Activated CD4-positive, CD25-positive, alpha-beta regulatory T cell (primary cell): Measurements from ENCODE around the gene PLPP6.

Source experiments
- DNase-seq, 4 experiments: peaks; one replicate each; lab custom pipeline; 2025; lab: John Stamatoyannopoulos, UW

PLPP6 gene

DNA sequence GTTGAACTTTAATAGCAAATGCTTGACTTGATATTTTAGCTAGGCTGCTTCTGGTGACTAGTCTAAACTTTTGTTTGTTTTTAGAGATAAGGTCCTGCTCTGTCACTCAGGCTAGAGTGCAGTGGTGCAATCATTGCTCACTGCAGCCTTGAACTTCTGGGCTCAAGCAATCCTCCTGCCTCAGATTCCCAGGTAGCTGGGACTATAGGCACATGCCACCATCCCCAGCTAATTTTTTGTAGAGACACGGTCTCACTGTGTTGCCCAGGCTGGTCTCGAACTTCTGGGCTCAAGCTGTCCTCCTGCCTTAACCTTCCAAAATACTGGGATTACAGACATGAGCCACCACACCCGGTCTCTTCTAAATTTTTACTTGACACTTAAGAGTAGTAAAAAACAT lies 38.0 kb downstream of the PLPP6 start:
- no peak for DNase-seq

DNA sequence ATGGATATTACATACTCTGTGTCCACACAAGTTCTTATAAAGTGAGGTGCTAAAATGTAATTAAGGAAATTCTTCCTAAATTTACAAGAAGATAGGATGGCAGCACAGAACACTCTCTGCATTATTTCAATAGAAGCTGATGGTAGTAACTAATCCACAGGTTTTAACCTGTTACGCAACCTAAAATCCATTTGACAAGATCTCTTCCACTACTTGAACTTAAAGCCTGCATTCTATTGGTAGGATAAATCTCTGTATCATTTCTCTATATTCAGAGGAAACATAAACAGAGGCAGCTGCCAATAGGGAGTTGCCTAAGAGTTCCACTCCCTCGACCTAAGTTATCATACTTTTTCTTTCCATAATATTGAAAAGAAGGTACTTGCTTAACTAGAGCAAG lies 38.8 kb downstream of the PLPP6 start:
- DNase-seq, result no peak

DNA sequence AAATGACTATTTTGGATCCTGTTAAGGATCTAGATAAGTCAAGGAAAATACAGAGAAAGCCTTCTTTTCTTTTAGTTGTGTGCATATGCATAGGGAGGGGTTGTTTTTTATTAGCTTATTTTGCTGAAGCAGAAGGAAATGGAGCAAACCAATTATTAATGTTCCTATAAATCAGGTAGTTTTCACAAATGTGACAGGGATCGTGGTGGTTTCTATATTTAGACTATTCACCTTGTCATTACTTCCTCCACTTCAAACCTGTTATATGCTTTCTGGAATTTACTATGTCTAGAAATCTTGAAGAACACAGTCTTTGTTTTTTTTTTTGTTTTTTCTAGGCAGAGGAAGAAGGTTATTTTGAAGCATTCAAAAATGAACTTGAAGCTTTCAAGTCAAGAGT lies 39.4 kb downstream of the PLPP6 start:
- no peak for DNase-seq

DNA sequence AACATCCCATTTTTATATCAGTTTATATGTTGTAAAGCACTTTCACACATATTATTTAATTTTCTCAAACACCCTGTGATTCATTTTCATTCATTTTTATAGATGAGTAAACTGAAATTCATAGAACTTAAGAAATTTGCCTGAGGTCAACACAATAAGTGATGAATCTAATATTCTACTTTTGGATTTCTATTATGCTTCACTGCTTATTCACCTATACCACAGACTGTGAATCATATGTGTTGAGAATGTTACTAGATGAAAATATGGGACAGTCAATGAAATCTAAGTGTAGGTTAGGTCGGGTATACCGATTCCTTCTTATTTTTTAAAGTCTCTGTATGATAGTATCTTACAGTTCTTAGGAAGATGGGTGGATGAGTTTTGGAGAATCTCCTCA lies 42.0 kb downstream of the PLPP6 start:
- no peak for DNase-seq

DNA sequence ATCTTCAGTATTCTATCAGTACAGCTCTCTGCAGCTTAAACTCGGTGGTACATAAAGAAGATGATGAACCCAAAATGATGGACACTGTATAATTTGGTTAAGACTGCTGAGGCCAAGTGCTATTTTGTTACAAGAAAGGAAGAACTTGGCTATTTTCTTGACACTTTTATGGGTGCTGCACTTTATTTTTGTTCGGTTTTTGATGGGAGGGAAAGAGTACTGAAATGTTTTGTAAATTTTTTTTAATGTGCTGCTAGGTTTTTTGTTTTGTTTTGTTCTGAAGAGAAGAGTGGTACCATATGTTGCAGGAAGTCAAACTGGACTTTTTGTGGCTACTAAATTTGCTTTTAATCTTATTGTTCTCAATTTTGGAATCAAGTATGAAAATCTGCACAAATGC lies 43.9 kb downstream of the PLPP6 start:
- no peak for DNase-seq

DNA sequence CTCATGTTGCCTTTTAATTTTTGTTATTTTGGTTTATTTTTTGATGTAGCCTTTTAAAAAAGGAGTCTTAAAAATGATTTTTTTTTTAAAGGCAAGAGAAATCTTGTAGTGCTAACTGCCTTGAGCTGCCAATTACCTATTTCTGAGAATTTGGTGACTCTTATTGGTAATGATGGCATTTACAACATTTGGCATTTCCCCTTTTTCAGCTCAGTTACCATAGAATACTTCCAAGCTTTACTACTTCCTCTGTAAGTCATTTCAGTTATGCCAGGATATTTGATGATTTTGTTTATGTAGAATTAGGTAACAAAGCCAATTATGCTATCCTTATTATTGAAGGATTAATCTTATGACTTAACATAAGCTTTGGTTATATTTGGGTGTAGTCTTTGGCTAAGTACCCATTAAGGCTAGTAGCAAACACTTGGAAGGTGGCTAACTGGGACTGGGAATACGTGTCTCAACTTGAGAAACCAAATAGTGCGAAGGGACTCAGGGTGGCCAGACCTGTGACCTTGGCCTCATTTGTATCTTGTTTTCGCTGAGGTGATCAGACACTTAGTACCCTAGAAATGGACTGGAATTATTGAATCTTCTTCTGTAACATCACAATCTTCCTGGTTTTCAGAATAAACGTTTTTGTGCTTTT lies 45.0 kb downstream of the PLPP6 start:
- no peak for DNase-seq

DNA sequence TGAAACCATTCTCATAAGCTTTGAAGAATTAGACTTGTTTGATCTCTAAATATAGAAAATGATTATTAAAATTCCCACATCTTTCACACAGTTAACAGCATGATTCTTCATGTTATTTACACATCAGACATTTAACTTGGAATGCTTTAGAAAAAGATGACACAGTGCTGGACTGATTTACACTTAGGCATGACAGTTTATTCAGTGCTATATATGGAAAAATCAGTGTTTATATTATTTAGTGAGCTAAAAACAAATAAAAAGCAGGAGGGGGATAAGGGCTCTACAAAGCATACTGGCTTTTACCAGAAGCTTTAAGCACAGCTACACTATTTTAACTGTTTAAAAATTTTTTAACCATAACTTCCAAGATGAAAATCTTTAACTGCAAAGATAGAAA lies 47.3 kb downstream of the PLPP6 start:
- DNase-seq, result no peak

DNA sequence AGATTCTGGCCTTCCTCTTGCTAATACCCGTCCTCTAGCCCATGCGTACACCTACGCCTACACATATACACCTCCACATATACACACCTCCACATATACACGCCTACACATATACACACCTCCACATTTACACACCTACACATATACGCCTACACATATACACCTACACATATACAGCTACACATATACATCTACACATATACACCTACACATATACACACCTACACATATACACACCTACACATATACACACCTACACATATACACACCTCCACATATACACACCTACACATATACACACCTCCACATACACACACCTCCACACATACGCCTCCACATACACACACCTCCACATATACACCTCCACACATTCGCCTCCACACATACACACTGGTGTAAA lies 51.8 kb downstream of the PLPP6 start:
- DNase-seq, result no peak

DNA sequence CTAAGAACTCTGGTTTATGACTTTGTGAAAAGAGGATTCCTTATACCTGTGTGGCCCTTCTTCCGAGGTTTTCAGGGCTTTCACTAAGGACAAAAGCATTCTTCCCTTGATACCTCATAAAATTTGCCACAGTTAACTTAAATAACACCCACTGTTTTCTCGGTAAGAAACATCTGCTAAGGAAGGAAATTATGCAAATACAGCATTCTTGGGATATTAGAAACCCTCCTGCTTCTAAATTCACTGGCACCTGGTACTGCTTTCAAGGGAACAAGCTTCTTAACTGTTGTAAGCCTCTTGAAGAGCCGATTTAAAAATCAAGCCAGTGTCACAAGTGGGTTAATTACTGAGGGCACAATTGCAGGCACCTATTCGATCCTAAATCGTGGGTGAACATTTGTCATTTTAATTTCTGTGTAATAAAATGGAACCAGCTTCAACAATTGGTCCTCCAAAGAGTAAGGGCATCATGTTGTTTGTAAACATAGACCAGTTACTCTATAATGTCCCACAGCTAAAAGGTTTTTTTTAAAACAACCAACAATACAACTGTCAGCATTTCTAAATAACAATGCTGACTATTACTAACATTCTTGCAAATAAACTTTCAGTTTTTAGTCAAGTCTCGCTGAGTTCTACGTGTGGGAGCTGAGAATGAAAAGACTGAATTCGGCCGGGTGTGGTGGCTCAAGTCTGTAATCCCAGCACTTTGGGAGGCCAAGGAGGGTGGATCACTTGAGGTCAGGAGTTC lies 52.3 kb downstream of the PLPP6 start:
- no peak for DNase-seq
